Trophoblast cell (in vitro differentiated cells and primary cell): ENCODE results near the gene WDFY1.

Source experiments
- DNase-seq, 2 donors: peaks; one replicate each; pipeline ENCODE4 v3.0.0-alpha.2; 2016
- H2AFZ ChIP-seq: 2 replicates; pipeline ENCODE4 v1.6.1; 2013; ENCODE audit warnings: low read length, moderate library complexity, mild to moderate bottlenecking; ENCODE audit not compliant: insufficient read depth, poor library complexity
- H2AK5ac ChIP-seq: 2 replicates; pipeline ENCODE4 v1.6.1; 2013; ENCODE audit warnings: mild to moderate bottlenecking, low read length
- H2BK120ac ChIP-seq: 2 replicates; pipeline ENCODE4 v1.6.1; 2013; ENCODE audit warnings: low read length, mild to moderate bottlenecking, moderate library complexity; ENCODE audit not compliant: insufficient read depth, poor library complexity
- H2BK12ac ChIP-seq: 2 replicates; pipeline ENCODE4 v1.6.1; 2013; ENCODE audit warnings: mild to moderate bottlenecking, low read length, moderate library complexity
- H2BK5ac ChIP-seq: 2 replicates; pipeline ENCODE4 v1.6.1; 2013; ENCODE audit warnings: low read length, low read depth, moderate library complexity, mild to moderate bottlenecking; ENCODE audit not compliant: poor library complexity
- H3K14ac ChIP-seq: 2 replicates; pipeline ENCODE4 v1.6.1; 2013; ENCODE audit warnings: mild to moderate bottlenecking, low read length
- H3K18ac ChIP-seq: 2 replicates; pipeline ENCODE4 v1.6.1; 2013; ENCODE audit warnings: mild to moderate bottlenecking, low read length
- H3K23ac ChIP-seq: 2 replicates; pipeline ENCODE4 v1.6.1; 2013; ENCODE audit warnings: low read length
- H3K27ac ChIP-seq: 2 replicates; pipeline ENCODE4 v1.5.1; 2013; ENCODE audit warnings: low read depth, mild to moderate bottlenecking, inconsistent platforms, low read length, moderate library complexity
- H3K27me3 ChIP-seq: 2 replicates; pipeline ENCODE4 v1.6.1; 2013; ENCODE audit warnings: inconsistent platforms, mild to moderate bottlenecking, low read length, moderate library complexity; ENCODE audit not compliant: insufficient read depth
- H3K36me3 ChIP-seq, 2 experiments: 1 replicate in 1 of 2; 2 replicates in 1 of 2; pipeline ENCODE4 v1.6.1; 2013; ENCODE audit warnings: low read length in 2 of 2, mild to moderate bottlenecking in 2 of 2, moderate library complexity in 1 of 2; ENCODE audit not compliant: insufficient read depth in 2 of 2, control insufficient read depth in 1 of 2
- H3K4ac ChIP-seq: 2 replicates; pipeline ENCODE4 v1.6.1; 2013; ENCODE audit warnings: low read depth, mild to moderate bottlenecking, low read length, moderate library complexity
- H3K4me1 ChIP-seq, 2 experiments: 1 replicate in 1 of 2; 2 replicates in 1 of 2; pipeline ENCODE4 v1.6.1; 2013; ENCODE audit warnings: low read length in 2 of 2, mild to moderate bottlenecking in 2 of 2, moderate library complexity in 1 of 2; ENCODE audit not compliant: insufficient read depth in 2 of 2, control insufficient read depth in 1 of 2
- H3K4me2 ChIP-seq: 2 replicates; pipeline ENCODE4 v1.6.1; 2013; ENCODE audit warnings: inconsistent platforms, mild to moderate bottlenecking, low read length, moderate library complexity
- H3K4me3 ChIP-seq: 2 replicates; pipeline ENCODE4 v1.5.1; 2013; ENCODE audit warnings: mild to moderate bottlenecking, low read depth, low read length, inconsistent platforms
- H3K79me1 ChIP-seq: one replicate; pipeline ENCODE4 v1.6.1; 2013; ENCODE audit warnings: low read length
- H3K79me2 ChIP-seq: 2 replicates; pipeline ENCODE4 v1.6.1; 2013; ENCODE audit warnings: low read length, mild to moderate bottlenecking; ENCODE audit not compliant: control insufficient read depth, insufficient read depth, poor library complexity
- H3K9ac ChIP-seq: 2 replicates; pipeline ENCODE4 v1.6.1; 2013; ENCODE audit warnings: mild to moderate bottlenecking, low read length
- H3K9me3 ChIP-seq: 2 replicates; pipeline ENCODE4 v1.6.1; 2013; ENCODE audit warnings: low read depth, mild to moderate bottlenecking, control low read depth, inconsistent platforms, low read length; ENCODE audit not compliant: insufficient read depth
- H4K12ac ChIP-seq: 2 replicates; pipeline ENCODE4 v1.6.1; 2013; ENCODE audit warnings: low read depth, mild to moderate bottlenecking, low read length, moderate library complexity
- H4K8ac ChIP-seq: 2 replicates; pipeline ENCODE4 v1.6.1; 2013; ENCODE audit warnings: low read depth, mild to moderate bottlenecking, low read length, moderate library complexity
- H4K91ac ChIP-seq: one replicate; pipeline ENCODE4 v1.6.1; 2013; ENCODE audit warnings: low read depth, mild to moderate bottlenecking, low read length, moderate library complexity
- WGBS: extraction: QIAGEN DNeasy Blood & Tissue Kit; methylation state at CpG from one replicate; pipeline ENCODE4 v1.1.7; 2013; ENCODE audit warnings: missing lambda C conversion rate; ENCODE audit not compliant: insufficient read length, insufficient coverage; ENCODE audit errors: extremely low coverage; 5-methylcytosine and 5-hydroxymethylcytosine counted together

Gene WDFY1

DNA sequence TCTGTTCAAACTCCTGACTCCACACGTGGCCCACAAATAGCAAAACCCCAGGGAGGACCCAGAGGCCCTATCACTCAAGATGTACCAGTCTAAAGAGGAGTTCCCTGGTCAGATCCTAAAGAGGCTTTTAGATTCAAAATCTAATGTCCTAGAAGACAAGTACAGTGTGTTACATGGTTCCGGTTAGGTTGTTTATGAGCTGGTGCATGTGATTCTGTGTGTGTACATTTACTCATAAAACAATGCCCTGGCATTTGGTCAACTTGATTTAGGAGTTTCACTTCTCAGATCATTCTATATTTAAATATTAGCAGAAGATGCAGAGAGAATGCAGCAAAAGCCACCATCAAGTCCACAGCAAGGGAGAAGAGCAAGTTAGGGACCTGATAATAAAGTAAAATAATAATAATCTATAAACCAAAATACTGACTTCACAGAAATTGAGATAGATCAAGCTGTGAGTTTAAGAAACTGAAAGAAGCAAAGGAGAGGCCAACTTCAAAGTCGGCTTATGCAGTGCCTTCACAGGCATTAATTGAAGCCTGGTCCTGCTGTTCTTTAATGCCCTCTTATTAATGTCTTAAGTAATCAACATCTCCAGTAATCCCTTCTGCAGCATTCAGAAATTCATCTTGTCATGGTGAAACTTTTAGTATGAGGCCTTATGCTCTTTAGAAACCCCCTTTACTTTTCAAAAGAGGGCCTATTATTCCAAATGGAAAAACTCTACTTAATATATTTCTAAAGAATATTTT, 103.5 kb downstream of the WDFY1 start:
- H3K18ac ChIP-seq, result no peak overlapping the region
- no peak overlapping the region for H3K27ac ChIP-seq
- no peak overlapping the region for H2BK5ac ChIP-seq
- H4K12ac ChIP-seq, result no peak overlapping the region
- H2AK5ac ChIP-seq, result no peak overlapping the region
- no peaks in the 10 kb centered on the region for H3K27me3 ChIP-seq
- no peak overlapping the region for H3K4me3 ChIP-seq
- no peaks in the 10 kb centered on the region for H3K79me2 ChIP-seq
- no peaks in the 10 kb centered on the region for H3K79me1 ChIP-seq
- no peak overlapping the region for H3K14ac ChIP-seq
- no peak overlapping the region for H2BK120ac ChIP-seq
- WGBS, result no CpG with 5 or more reads among the region's 3 CpGs
- no peak for DNase-seq
- H4K8ac ChIP-seq, result no peak overlapping the region
- no peak overlapping the region for H2BK12ac ChIP-seq
- no peak overlapping the region for H3K4ac ChIP-seq
- no peaks in the 10 kb centered on the region for H3K9me3 ChIP-seq
- no peaks in the 10 kb centered on the region for H3K36me3 ChIP-seq
- H3K9ac ChIP-seq, result no peak overlapping the region
- no peak overlapping the region for H4K91ac ChIP-seq
- no peak overlapping the region for H2AFZ ChIP-seq
- no peaks in the 10 kb centered on the region for H3K4me1 ChIP-seq
- no peak overlapping the region for H3K23ac ChIP-seq
- H3K4me2 ChIP-seq, result no peak overlapping the region

DNA sequence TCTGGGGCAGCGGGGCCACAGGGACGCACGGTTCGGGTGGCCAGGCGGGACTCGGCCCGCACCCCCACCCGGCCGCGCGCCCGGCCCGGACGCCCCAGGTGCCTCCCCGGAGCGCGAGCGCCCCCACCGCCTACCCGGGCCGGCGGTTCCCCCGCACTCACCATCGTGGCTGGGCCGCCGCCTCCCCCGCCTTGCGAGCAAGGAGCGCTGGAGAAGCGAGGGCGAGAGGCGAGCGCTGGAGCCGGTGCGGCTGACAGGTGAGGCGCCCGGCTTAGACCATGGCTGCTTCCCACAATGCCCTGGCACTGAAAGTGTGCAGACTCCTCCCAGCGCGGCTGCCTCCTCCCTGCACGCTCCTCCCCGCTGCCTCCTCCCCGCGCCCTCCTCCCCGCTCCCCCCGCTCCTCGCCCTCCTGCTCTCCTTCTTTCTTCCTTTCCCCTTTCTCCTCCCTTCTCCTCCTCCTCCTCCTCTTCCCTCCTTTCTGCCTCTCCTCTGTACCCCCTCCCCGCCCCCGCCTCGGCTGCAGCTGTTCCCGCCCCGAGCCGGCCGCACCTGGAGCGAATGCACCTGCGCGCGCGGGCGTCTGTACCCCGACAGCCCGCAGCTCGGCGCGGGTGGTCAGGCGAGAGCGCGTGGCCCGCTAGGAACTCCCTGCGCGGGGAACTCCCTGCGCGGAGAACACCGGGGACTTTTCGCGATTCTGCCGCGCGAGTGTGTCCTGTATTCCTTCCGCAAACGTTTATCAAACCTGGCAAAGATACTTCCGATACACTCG, 107.7 kb downstream of the WDFY1 start, which contains the start of gene AP1S3:
TSS of gene AP1S3 (minus strand) at position 296 of the 775 bp plus-strand sequence. CDS start at position 164, 132 bp downstream.
- H3K14ac ChIP-seq, result no peak within 1 kb of the TSS
- no peak within 1 kb of the TSS for H2AK5ac ChIP-seq
- no peaks in the 10 kb centered on the region for H3K79me1 ChIP-seq
- peak within 1 kb of the TSS; percentile 72 for H3K9ac ChIP-seq
- H3K36me3 ChIP-seq, result no peaks in the 10 kb centered on the region
- peak; percentile 60 to 71 for DNase-seq
- H3K9me3 ChIP-seq, result no peaks in the 10 kb centered on the region
- no peaks in the 10 kb centered on the region for H3K27me3 ChIP-seq
- peak within 1 kb of the TSS; percentile 42 for H2AFZ ChIP-seq
- peak within 1 kb of the TSS; percentile 100 for H3K4me2 ChIP-seq
- WGBS, result no CpG with 5 or more reads among the region's 82 CpGs
- H3K79me2 ChIP-seq, result peaks cover 2% of the 10 kb centered on the region
- H3K4ac ChIP-seq, result no peak within 1 kb of the TSS
- H3K4me3 ChIP-seq, result peak within 1 kb of the TSS; percentile 95
- no peak within 1 kb of the TSS for H3K23ac ChIP-seq
- H2BK12ac ChIP-seq, result no peak within 1 kb of the TSS
- no peak within 1 kb of the TSS for H2BK5ac ChIP-seq
- H4K12ac ChIP-seq, result no peak within 1 kb of the TSS
- H3K27ac ChIP-seq, result no peak within 1 kb of the TSS
- no peak within 1 kb of the TSS for H3K18ac ChIP-seq
- peaks cover 3 to 4% of the 10 kb centered on the region in 2 experiments for H3K4me1 ChIP-seq
- no peak within 1 kb of the TSS for H2BK120ac ChIP-seq
- no peak within 1 kb of the TSS for H4K91ac ChIP-seq
- no peak within 1 kb of the TSS for H4K8ac ChIP-seq

DNA sequence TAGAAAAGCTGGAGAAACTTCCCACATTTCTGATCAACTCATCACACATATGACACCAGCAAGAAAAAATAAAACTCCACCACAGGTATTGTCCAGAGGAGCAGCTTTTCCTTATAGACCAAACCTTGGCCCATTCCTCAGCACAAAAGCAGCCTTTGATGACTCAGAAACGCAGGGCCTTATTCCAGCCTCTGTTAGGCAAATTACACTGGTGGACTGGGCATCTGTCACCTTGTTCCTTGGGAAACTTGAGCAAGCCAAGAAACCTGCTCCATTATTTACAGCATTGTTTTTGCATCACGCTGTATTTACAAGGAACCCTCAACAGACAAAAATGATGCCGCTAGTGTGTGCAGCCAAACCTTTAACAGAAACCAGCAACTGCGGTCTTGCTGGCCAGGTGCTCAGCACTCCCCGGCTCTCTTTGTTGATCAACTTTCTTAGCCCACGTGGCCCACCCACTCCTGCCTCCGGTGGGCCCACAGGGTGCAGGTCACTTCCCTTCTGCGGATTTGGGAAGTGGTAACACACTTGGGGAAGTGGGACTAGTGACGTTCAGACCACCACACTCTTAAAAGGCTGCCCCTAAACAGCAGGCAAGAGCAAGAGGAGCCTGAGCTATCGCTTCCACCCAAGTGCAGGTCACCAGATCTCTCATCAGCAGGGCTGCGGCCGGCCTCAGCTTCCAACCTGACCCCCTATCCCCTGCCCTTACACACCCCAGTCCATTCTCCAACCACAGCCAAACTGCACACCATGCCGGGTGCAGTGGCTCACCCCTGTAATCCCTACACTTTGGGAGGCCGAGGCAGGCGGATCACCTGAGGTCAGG, 109.2 kb downstream of the WDFY1 start:
- Histone ChIP-seq H4K91ac (no peak overlapping the region), H3K9ac (no peak overlapping the region), H3K27me3 (no peaks in the 10 kb centered on the region), H3K4me3 (no peak overlapping the region), H3K4ac (peak overlapping the region; percentile 40), H3K9me3 (no peaks in the 10 kb centered on the region), H2AK5ac (no peak overlapping the region), H3K27ac (no peak overlapping the region), H2BK120ac (no peak overlapping the region), H3K4me1 (peaks cover 3 to 4% of the 10 kb centered on the region in 2 experiments), H3K18ac (no peak overlapping the region), H3K4me2 (no peak overlapping the region), H2BK12ac (no peak overlapping the region), H3K79me1 (no peaks in the 10 kb centered on the region), H3K14ac (no peak overlapping the region), H4K8ac (no peak overlapping the region), H2AFZ (no peak overlapping the region), H4K12ac (no peak overlapping the region), H3K23ac (no peak overlapping the region), H2BK5ac (no peak overlapping the region), H3K36me3 (no peaks in the 10 kb centered on the region), H3K79me2 (peaks cover 2% of the 10 kb centered on the region)
- peak in 1 of 2 donors; percentile 45 for DNase-seq
- no CpG with 5 or more reads among the region's 15 CpGs for WGBS

DNA sequence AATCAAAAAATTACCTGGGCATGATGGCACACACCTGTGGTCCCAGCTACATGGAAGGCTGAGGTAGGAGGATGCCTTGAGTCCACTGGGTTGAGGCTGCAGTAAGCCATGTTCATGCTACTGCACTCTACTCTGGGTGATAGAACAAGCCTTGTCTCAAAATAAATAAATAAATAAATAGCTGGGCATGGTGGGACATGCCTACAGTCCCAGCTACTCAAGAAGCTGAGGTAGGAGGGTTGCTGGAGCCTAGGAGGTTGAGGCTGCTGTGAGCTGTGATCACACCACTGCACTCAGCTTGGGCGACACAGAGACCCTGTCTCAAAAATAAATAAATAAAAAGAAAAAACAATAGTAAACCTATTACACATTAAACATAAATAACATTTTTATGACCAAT, 110.7 kb downstream of the WDFY1 start:
- Histone ChIP-seq H2AK5ac (no peak overlapping the region), H4K91ac (no peak overlapping the region), H3K9ac (no peak overlapping the region), H3K4me1 (peaks cover 3 to 4% of the 10 kb centered on the region in 2 experiments), H3K9me3 (no peaks in the 10 kb centered on the region), H4K8ac (no peak overlapping the region), H2BK5ac (no peak overlapping the region), H3K4me3 (no peak overlapping the region), H3K79me1 (no peaks in the 10 kb centered on the region), H2BK120ac (no peak overlapping the region), H2BK12ac (no peak overlapping the region), H3K18ac (no peak overlapping the region), H2AFZ (no peak overlapping the region), H3K23ac (no peak overlapping the region), H3K14ac (no peak overlapping the region), H3K36me3 (no peaks in the 10 kb centered on the region), H3K4me2 (no peak overlapping the region), H3K27ac (no peak overlapping the region), H3K27me3 (no peaks in the 10 kb centered on the region), H3K4ac (no peak overlapping the region), H3K79me2 (peaks cover 2% of the 10 kb centered on the region), H4K12ac (no peak overlapping the region)
- no CpG with 5 or more reads among the region's 1 CpG for WGBS
- no peak for DNase-seq
